ENCODE data around the gene MCAM.

MCAM gene

GRCh38 chr11:119306373-119306890, 10.5 kb downstream of the MCAM start:
- DNase-seq (ENCODE audit: low read depth) = no peak

DNA sequence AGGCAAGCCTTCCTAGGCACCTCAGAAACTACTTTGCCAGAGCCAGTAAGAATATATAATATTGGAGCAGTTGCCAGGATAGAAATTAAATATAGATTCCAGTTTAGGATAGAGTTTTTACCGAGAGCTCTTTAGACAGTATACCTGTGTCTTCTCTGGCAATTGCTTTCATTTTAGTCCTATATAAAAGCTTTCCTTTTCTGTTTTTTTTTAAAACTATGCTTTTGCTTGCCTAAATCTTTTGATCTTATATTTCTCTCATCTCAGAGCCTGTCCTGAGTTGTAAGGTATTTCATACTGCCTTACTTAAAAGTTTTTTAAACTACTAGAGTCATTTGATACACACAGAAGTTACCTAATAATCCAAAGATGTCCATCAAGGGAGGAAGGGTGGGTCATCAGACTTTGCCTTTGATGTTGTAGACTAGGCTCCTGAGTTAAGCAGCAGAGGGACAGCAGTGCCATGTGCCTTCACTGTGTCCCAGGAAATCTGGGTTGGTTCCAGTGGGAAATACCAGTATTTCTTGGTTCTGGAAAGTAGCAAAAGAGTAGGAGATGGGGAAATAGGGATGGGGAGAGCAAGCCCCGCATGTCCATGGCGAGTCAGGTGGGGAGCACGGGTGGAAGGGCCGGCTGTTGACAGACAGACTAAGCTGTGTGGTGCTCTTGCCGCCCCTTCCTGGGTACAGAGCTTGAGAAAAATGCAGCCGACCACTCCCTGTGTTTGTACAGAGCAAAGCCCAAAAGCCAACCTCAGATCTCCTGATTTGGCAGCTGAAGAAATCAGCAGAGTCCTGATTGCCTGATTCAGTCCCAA, 11.2 kb downstream of the MCAM start:
- DNase-seq (ENCODE audit: low read depth) = no peak

DNA sequence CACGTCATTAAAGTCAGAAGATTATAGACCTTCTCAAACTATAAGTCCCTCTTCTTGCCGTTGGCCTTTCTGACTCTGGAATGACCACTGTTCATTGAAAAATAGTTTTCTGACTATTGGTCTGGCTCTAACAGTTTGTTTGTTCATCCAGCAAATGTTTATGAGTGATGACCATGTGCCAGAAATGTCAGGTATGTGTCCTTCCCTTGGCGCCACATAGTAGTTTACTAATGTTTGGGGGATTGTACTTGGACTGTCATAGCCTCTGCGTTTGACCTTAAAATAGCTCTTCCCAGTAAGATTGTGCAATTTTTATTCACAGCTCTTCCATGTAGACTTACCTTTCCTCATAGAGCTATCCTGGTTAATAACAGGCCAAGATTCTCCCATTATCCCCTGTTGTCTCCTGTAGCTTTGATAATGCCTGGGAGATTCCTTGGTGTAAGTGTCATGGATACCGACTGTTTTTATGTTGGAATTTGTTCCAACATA, 13.7 kb downstream of the MCAM start:
- DNase-seq (ENCODE audit: low read depth) = no peak

DNA sequence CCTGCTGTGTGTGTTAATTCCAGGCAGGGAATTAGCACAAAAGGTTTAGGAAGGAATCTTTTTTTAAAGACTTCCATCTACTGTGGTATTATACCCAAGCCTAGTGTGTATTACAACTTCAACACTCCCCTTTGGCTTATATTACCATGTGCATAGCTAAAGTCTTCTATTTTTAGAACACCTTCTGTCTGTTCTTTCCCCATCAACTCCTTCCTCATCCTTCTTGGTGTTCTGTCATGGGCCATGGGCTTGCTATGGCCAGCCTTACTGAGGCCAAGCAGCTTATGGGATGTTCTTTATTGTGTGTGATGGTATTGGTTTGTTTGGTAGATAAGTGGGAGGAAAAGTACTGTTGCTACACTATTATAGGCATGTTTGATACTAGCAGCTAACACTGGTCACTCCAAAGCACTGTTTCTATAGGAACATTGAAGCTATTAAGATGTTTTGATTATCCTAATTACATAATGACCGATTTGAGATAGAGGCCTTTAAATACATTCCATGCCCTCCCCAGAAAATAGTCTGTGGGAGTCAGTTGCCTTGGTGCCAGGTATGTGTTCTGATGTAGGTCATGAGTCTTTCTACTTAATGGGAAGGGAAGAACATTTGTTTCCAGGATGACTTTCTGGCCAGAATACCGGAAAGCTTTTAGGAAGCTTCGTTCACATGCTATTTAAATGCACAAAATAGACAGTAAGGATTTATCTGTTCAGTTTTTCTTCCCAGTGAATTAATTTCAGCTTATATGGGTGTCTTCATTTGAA, 16.5 kb downstream of the MCAM start:
- no peak for DNase-seq (ENCODE audit: low read depth)

DNA sequence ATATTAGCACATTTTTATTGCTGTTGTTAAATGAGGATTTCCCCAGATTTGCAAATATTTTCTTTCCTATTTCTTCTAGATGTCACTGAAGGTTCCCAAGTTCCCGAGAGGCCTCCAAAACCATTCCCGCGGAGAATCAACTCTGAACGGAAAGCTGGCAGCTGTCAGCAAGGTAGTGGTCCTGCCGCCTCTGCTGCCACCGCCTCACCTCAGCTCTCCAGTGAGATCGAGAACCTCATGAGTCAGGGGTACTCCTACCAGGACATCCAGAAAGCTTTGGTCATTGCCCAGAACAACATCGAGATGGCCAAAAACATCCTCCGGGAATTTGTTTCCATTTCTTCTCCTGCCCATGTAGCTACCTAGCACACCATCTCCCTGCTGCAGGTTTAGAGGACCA, 17.5 kb downstream of the MCAM start:
- DNase-seq (ENCODE audit: low read depth) = no peak

DNA sequence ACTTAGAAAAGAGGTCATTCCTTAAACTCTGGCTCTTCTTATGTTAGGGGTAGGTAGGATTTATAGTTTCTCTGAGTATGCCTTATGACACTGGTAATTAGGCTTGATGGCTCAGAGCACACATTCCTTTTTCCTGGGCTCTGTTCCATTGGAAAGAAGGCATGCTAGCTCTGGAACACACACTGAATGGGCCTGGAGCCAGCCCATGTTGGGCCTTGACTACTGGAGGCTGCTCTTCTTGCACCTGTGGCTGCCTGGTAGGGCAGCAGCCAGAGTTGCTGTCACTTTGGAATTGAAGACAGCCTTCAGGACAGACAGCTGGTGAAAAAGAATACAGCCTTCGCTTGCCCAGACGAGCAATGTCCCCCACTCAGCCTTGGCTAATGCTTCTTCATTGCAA, 18.2 kb downstream of the MCAM start:
- DNase-seq (ENCODE audit: low read depth) = no peak

- DNase-seq (ENCODE audit: low read depth) = no peak
These were observed 19.0 kb downstream of the MCAM start for GRCh38 chr11:119297938-119298337.

DNA sequence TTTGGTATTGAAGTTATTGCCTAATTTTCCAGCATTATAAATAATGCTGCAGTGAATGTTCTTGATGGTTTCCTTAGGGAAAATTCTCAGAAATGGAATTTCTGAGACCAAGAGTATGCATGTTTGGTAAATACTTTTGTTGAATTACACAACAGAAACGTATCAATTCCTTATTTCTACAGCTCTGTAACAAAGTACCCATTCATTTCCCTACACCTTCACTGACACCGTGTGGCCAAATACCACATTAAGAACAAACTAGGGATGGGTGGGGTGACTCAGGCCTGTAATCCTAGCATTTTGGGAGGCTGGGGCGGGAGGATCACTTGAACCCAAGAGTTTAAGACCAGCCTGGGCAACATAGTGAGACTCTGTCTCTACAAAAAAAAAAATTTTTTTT, 21.8 kb downstream of the MCAM start:
- no peak for DNase-seq (ENCODE audit: low read depth)

GRCh38 chr11:119293461-119293860, 23.5 kb downstream of the MCAM start:
- DNase-seq (ENCODE audit: low read depth) = no peak

- DNase-seq (ENCODE audit: low read depth) = no peak
These were observed 25.9 kb downstream of the MCAM start for GRCh38 chr11:119290894-119291497.

GRCh38 chr11:119288219-119288618, 28.7 kb downstream of the MCAM start:
- DNase-seq (ENCODE audit: low read depth) = no peak

- DNase-seq (ENCODE audit: low read depth) = no peak
These were observed 31.5 kb downstream of the MCAM start for GRCh38 chr11:119285431-119285830.

DNA sequence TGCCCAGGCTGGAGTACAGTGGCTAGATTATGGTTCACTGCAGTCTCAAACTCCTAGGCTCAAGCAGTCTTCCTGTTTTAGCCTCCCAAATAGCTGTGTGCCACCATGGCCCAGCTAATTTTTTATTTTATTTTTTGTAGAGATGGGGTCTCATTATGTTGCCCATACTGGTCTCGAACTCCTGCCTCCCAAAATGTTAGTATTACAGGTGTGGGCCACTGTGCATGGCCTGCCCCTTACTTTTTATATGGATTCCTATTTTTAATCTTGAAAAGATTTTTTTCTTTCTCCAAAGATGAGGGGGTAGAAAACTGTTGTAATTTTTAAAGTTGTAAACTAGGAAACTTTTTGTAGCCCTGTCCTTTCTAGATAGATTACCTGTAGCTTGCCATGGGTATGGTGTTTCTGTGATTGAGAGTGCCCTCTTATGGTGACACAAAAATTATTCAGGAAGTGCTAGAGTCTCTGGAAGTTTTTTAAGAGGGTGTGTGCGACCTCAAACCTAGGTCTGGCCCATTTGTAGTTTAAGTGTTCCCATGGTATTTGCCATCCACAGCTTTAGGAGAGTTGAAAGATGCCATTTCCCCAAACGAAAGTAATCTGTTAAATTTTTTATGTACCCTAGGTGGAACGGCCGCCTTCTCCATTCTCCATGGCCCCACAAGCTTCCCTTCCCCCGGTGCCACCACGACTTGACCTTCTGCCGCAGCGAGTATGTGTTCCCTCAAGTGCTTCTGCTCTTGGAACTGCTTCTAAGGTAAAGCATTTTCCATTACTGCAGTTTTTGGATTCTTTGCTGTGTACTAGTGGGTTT, 32.4 kb downstream of the MCAM start:
- DNase-seq (ENCODE audit: low read depth) = no peak

- DNase-seq (ENCODE audit: low read depth) = no peak
These were observed 34.4 kb downstream of the MCAM start for GRCh38 chr11:119282495-119282894.

DNA sequence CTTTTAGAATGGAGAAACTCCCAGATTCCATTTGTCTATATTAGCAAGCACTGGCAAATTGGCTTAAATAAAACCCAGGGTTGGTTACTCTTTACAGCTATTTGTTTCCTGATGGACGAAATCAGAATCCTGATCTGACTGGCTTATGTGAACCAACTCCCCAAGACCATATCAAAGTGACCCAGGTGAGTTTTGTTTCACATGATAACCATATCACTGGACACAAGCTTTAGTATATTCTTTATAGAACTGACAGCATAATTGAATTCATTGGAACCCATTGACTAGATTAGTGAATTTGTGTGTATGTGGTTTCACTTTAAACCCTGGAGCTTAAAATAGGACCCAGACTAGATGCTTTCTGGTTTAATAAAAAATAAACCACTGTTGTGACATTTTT, 39.3 kb downstream of the MCAM start:
- no peak for DNase-seq (ENCODE audit: low read depth)

DNA sequence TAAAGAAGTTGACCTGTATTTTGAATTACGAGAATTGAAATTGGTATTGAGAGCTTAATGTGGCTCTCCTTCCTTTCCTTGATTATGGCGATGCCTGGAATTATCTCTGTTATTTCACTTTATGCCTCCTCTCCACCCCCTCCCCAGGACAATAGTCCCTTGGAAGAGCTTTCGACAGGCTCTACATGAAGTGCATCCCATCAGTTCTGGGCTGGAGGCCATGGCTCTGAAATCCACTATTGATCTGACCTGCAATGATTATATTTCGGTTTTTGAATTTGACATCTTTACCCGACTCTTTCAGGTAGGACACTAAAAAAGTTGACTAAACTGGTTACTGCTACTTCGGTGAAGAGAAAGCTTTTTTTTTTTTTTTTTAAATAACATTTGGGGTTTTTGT, 43.2 kb downstream of the MCAM start:
- DNase-seq (ENCODE audit: low read depth) = no peak

DNA sequence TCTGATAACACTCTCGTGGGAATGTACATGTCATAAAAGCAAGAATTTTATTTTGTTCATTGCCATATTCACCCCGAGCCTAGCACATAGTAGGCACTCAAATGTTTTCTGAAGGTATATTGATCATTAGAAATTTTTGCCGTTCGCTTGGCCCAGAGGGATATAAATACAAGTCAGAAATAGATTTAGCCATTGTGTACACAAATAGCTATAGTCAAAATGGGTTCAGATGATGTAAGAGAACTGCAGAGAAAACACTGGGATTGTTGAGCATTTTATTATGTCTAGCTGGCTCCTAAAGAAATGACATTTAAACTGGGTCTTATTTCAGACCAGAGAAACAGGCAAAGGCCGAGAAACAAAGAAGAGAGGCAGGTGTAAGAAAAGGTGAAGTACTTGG, 49.3 kb downstream of the MCAM start:
- DNase-seq (ENCODE audit: low read depth) = no peak

DNA sequence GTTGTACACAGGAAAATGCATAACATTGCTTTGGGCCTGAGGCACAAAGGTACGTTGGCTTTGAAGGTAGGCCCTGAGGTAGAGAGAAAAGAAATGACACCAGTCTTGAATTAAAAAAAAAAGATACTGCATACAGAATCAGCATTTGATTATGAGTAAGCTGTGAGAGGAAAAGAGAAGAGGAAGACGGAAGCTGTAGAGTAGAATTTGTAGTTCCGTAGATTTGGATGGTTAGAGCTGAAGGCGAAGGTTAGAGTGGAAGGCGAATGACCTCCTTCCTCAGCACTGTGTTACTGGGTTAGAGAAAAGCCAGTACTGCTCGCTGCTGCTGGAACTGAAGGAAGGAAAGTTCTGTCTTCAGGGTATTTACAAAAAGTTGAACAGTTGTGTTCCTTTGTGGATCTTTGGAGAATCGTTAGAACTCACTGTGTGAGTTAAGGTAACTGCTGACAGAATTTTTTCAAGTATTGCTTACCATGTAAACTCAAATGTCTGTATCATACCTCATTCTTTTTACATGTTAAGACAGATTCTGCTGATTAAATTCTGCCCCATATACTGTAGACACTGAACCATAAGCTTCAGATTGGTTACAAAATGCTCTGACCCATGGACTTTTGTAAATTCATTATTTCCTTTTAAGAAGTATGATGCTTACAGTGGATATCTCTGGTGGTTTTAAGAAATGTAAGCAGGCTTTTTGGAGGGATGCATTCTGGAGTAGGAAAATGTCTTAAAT, 50.2 kb downstream of the MCAM start:
- no peak for DNase-seq (ENCODE audit: low read depth)

DNA sequence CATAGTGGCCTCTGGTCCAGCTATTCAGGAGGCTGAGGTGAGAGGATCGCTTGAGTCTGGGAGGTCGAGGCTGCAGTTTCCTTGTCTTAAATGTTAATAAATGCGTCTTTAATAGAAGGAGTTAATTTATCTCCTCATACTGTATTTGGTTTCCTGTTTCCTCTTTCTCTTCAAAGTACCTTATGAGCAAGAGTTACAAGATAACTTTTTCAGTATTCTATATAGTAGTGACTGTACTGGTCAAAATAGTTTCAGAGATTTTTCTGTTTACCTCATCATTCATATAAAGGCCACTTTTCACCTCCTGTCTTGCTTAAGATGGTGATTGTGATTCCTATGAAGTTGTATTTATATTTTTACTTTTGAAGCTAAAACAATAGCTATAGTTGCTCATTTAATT, 50.9 kb downstream of the MCAM start:
- no peak for DNase-seq (ENCODE audit: low read depth)

DNA sequence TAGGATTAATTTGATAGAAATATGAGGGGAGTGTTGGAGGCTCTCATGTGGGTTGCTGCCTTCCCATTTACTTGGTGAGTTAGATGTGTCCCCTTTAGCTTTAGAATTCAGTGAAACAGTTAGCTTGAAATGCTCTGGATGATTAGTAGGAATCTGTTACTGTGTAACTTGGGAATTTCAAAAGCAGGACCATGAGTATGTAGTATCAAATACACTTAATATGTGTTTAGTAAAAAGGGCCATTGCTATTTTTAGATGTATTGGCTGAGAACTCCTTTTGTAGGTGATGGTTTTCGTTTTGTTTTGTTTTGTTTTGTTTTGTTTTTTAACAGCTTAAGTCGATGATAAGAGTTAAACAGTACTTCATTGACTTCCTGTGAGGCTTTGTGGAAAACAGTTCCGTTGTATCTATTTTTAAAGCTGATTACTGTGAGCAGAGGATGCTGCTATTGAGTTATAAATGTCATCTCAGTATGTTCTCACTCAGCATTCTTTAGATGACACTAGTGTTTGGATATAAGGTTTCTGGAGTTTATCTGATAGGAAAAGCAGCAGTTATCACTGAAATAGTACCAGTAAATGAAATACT, 53.5 kb downstream of the MCAM start:
- DNase-seq (ENCODE audit: low read depth) = no peak
